PC-9 (cell line): ENCODE measurements around the gene OTP. TPM values are rescaled to one million over a fixed set of nuclear protein-coding genes. Genes with fewer than 3 reads are reported as not detected.

ENCODE experiments used
- BruUV-seq: library from RNA; stranded (reverse); fragments of 400-500 nt; replicated peaks from 2 replicates; lab custom pipeline; 2021; lab: Mats Ljungman, UMichigan
- CTCF ChIA-PET: fragments of 300-600 bp; sonication (Branson Sonifier 250); formaldehyde crosslinking; loops from one replicate; lab custom pipeline; 2022; ENCODE audit warnings: antibody characterized with exemption; lab: Charles Lee
- POLR2A ChIA-PET: fragments of 300-600 bp; sonication (Branson Sonifier 250); formaldehyde crosslinking; loops from one replicate; lab custom pipeline; 2022; ENCODE audit warnings: antibody characterized with exemption; ENCODE audit not compliant: unreplicated experiment; lab: Charles Lee
- DNase-seq, 2 experiments: peaks; one replicate each; pipeline versions ENCODE4 v3.0.0 to v3.0.0-alpha.2; 2015 to 2022; ENCODE audit warnings: mixed read lengths in 1 of 2
- H2AFZ ChIP-seq: fragments of 200-600 bp; sonication (generic); 2 replicates; pipeline ENCODE4 v1.8.1; 2017; ENCODE audit warnings: antibody characterized with exemption
- H3F3A ChIP-seq: fragments of 200-600 bp; sonication (generic); 2 replicates; pipeline ENCODE4 v1.8.1; 2017; ENCODE audit warnings: antibody characterized with exemption, mild to moderate bottlenecking, low read depth; ENCODE audit not compliant: insufficient read depth
- H3K27ac ChIP-seq: fragments of 200-600 bp; sonication (generic); 2 replicates; pipeline ENCODE4 v1.6.1; 2016; ENCODE audit warnings: mixed run types
- H3K27me3 ChIP-seq: fragments of 200-600 bp; sonication (generic); 2 replicates; pipeline ENCODE4 v1.6.1; 2016; ENCODE audit warnings: low read depth, mixed run types; ENCODE audit not compliant: insufficient read depth
- H3K36me3 ChIP-seq: fragments of 200-600 bp; sonication (generic); 2 replicates; pipeline ENCODE4 v1.6.1; 2016; ENCODE audit warnings: low read depth, mixed run types
- H3K4me1 ChIP-seq: fragments of 200-600 bp; sonication (generic); replicated peaks from 2 replicates; pipeline ENCODE4 v1.6.1; 2016; ENCODE audit warnings: mixed run types; ENCODE audit not compliant: insufficient read depth
- H3K4me2 ChIP-seq: fragments of 200-600 bp; sonication (generic); 2 replicates; pipeline ENCODE4 v1.6.1; 2017; ENCODE audit warnings: mixed run types
- H3K4me3 ChIP-seq: fragments of 200-600 bp; sonication (generic); 2 replicates; pipeline ENCODE4 v1.6.1; 2016; ENCODE audit warnings: mixed run types
- H3K79me2 ChIP-seq: fragments of 200-600 bp; sonication (generic); 2 replicates; pipeline ENCODE4 v1.6.1; 2017; ENCODE audit warnings: low read depth, mixed run types
- H3K9me2 ChIP-seq: fragments of 200-600 bp; sonication (generic); 2 replicates; pipeline ENCODE4 v1.8.1; 2017; ENCODE audit warnings: mild to moderate bottlenecking; ENCODE audit not compliant: insufficient read depth
- H3K9me3 ChIP-seq: fragments of 200-600 bp; sonication (generic); 2 replicates; pipeline ENCODE4 v1.8.1; 2016; ENCODE audit warnings: low read depth; ENCODE audit not compliant: insufficient read depth
- H4K20me1 ChIP-seq: fragments of 200-600 bp; sonication (generic); 2 replicates; pipeline ENCODE4 v1.8.1; 2017; ENCODE audit not compliant: insufficient read depth
- CTCF ChIP-seq: fragments of 200-600 bp; sonication (generic); conservative IDR thresholded peaks from 2 replicates; pipeline ENCODE4 v1.6.1; 2017; ENCODE audit warnings: mixed run types, antibody characterized with exemption, mild to moderate bottlenecking, moderate library complexity
- EZH2 ChIP-seq: fragments of 200-600 bp; sonication (generic); IDR thresholded peaks from 2 replicates; pipeline ENCODE4 v1.8.0; 2017; ENCODE audit warnings: antibody characterized with exemption, low read depth
- intact Hi-C: fragments of 100-400 bp; cut with micrococcal nuclease; formaldehyde crosslinking; loops from one replicate; pipeline ENCODE4 v1.10.0; 2022; ENCODE audit not compliant: unreplicated experiment
- total RNA-seq: library from RNA; stranded (reverse); gene quantifications from 2 replicates; pipeline ENCODE4 v1.2.3, GENCODE V29; 2021

The OTP gene
- total RNA-seq, 1 experiment from 2014 or later, result not detected

- intact Hi-C loops, result loop anchor here (10.0 kb wide), 1 partner anchor 363 kb away; no protein-coding TSS in a partner anchor
- Histone ChIP-seq H3K79me2 (no peaks in the 10 kb centered on the region), H3K36me3 (no peaks in the 10 kb centered on the region), H3K4me1 (no peaks in the 10 kb centered on the region), H4K20me1 (no peaks in the 10 kb centered on the region), H3K4me3 (no peak overlapping the region), H3K27me3 (peaks cover 29% of the 10 kb centered on the region), H3K9me2 (no peaks in the 10 kb centered on the region), H3K27ac (no peak overlapping the region), H3F3A (no peaks in the 10 kb centered on the region), H2AFZ (no peak overlapping the region), H3K4me2 (no peak overlapping the region), H3K9me3 (no peaks in the 10 kb centered on the region)
- POLR2A ChIA-PET, result no interaction called here
- no peak for TF ChIP-seq EZH2
- no peak for TF ChIP-seq CTCF
- CTCF ChIA-PET, result no interaction called here
- no TSS peak for BruUV-seq
- no peak for DNase-seq
These were observed 3.6 kb upstream of the OTP start for GRCh38 chr5:77641963-77642737.

GRCh38 chr5:77641397-77641943 lies 3.0 kb upstream of the OTP start:
- DNase-seq, result no peak
- Histone ChIP-seq H3F3A (no peaks in the 10 kb centered on the region), H3K4me1 (no peaks in the 10 kb centered on the region), H4K20me1 (no peaks in the 10 kb centered on the region), H3K79me2 (no peaks in the 10 kb centered on the region), H3K27me3 (peaks cover 30% of the 10 kb centered on the region), H2AFZ (no peak overlapping the region), H3K4me3 (no peak overlapping the region), H3K9me3 (no peaks in the 10 kb centered on the region), H3K4me2 (no peak overlapping the region), H3K9me2 (no peaks in the 10 kb centered on the region), H3K27ac (no peak overlapping the region), H3K36me3 (no peaks in the 10 kb centered on the region)
- TF ChIP-seq EZH2 (no peak), CTCF (no peak)
- ChIA-PET CTCF (no interaction called here), POLR2A (no interaction called here)
- no TSS peak for BruUV-seq
- intact Hi-C loops, result loop anchor here (10.0 kb wide), 1 partner anchor 363 kb away; no protein-coding TSS in a partner anchor

GRCh38 chr5:77640589-77641396 lies 2.3 kb upstream of the OTP start:
- ChIA-PET CTCF (no interaction called here), POLR2A (no interaction called here)
- Histone ChIP-seq H3K4me2 (no peak overlapping the region), H2AFZ (no peak overlapping the region), H3K9me2 (no peaks in the 10 kb centered on the region), H3K27me3 (peaks cover 30% of the 10 kb centered on the region), H3F3A (no peaks in the 10 kb centered on the region), H3K79me2 (no peaks in the 10 kb centered on the region), H3K36me3 (no peaks in the 10 kb centered on the region), H3K9me3 (no peaks in the 10 kb centered on the region), H4K20me1 (no peaks in the 10 kb centered on the region), H3K4me1 (no peaks in the 10 kb centered on the region), H3K4me3 (no peak overlapping the region), H3K27ac (no peak overlapping the region)
- intact Hi-C loops, result loop anchor here (10.0 kb wide), 1 partner anchor 364 kb away; no protein-coding TSS in a partner anchor
- BruUV-seq, result no TSS peak
- no peak for DNase-seq
- TF ChIP-seq EZH2 (no peak), CTCF (no peak)
